HCT116 (cell line): ENCODE data around the gene SLC10A7. TPM values are rescaled to one million over a fixed set of nuclear protein-coding genes. Genes with fewer than 3 reads are reported as not detected.

Experiments
- ATAC-seq: fragments of 200-7000 bp; cut with Tn5 transposase; 2 replicates; pipeline ENCODE4 v1.9.1; 2020; ENCODE audit warnings: mild to moderate bottlenecking, moderate library complexity
- BruUV-seq: library from RNA; stranded (reverse); fragments of 400-500 nt; replicated peaks from 2 replicates; lab custom pipeline; 2021; lab: Mats Ljungman, UMichigan
- CTCF ChIA-PET: fragments of 300-600 bp; sonication (Branson Sonifier 250); formaldehyde crosslinking; loops from one replicate; lab custom pipeline; 2021; ENCODE audit warnings: antibody characterized with exemption; lab: Charles Lee
- POLR2A ChIA-PET: fragments of 300-600, 350-600 bp; sonication (Branson Sonifier 250); formaldehyde crosslinking; loops from one replicate; lab custom pipeline; 2021; ENCODE audit warnings: antibody characterized with exemption; lab: Charles Lee
- RAD21 ChIA-PET, 2 experiments: fragments of 300-600 bp; sonication (Branson Sonifier 250); formaldehyde crosslinking; loops; one replicate each; lab custom pipeline; 2023; ENCODE audit warnings: low total read pairs in 2 of 2; ENCODE audit not compliant: uncharacterized antibody in 2 of 2, unreplicated experiment in 2 of 2, low non-redundant PET in 1 of 2; lab: Charles Lee
- DNase-seq: peaks from one replicate; pipeline ENCODE4 v3.0.0-alpha.2; 2010; ENCODE audit warnings: low read depth, low spot score
- H2AFZ ChIP-seq: fragments of 200-600 bp; shearing (Covaris generic), sonication (generic); 2 replicates; pipeline ENCODE4 v1.6.1; 2017; ENCODE audit warnings: low read depth, mixed run types, mixed read lengths, antibody characterized with exemption, low read length; ENCODE audit not compliant: poor library complexity, severe bottlenecking
- H3K27ac ChIP-seq: 2 replicates; pipeline ENCODE4 v1.5.1; 2012; ENCODE audit warnings: low read depth, low read length
- H3K27me3 ChIP-seq: fragments of 200-600 bp; sonication (generic); 2 replicates; pipeline ENCODE4 v1.6.1; 2016; ENCODE audit warnings: mixed run types, low read length, mixed read lengths; ENCODE audit not compliant: insufficient read depth
- H3K36me3 ChIP-seq, 2 experiments: fragments of 200-500 bp in 1 of 2; fragments of 200-600 bp in 1 of 2; sonication (Bioruptor generic) in 1 of 2; sonication (generic) in 1 of 2; 2 replicates each; pipeline versions ENCODE4 v1.5.1 to v1.6.1; 2014 to 2016; ENCODE audit warnings: low read length in 2 of 2, inconsistent platforms in 1 of 2, mixed read lengths in 1 of 2, mixed run types in 1 of 2; ENCODE audit not compliant: insufficient read depth in 2 of 2, control insufficient read depth in 1 of 2
- H3K4me1 ChIP-seq, 2 experiments: fragments of 200-600 bp in 1 of 2; sonication (generic) in 1 of 2; 2 replicates each; pipeline versions ENCODE4 v1.5.1 to v1.6.1; 2012 to 2017; ENCODE audit warnings: low read length in 2 of 2, inconsistent platforms in 1 of 2, mild to moderate bottlenecking in 1 of 2, mixed read lengths in 1 of 2, mixed run types in 1 of 2, moderate library complexity in 1 of 2; ENCODE audit not compliant: insufficient read depth in 2 of 2, control insufficient read depth in 1 of 2
- H3K4me2 ChIP-seq: fragments of 200-600 bp; sonication (generic); 2 replicates; pipeline ENCODE4 v1.6.1; 2017; ENCODE audit warnings: mixed run types, low read length, mixed read lengths
- H3K4me3 ChIP-seq, 2 experiments: fragments of 200-600 bp in 1 of 2; sonication (generic) in 1 of 2; replicated peaks in 1 of 2; 2 replicates each; pipeline ENCODE4 v1.5.1; 2011 to 2016; ENCODE audit warnings: low read length in 2 of 2, control low read depth in 1 of 2, low read depth in 1 of 2, mild to moderate bottlenecking in 1 of 2, mixed read lengths in 1 of 2, mixed run types in 1 of 2
- H3K79me2 ChIP-seq: fragments of 200-600 bp; sonication (generic); 2 replicates; pipeline ENCODE4 v1.6.1; 2017; ENCODE audit warnings: mild to moderate bottlenecking, mixed run types, low read length, moderate library complexity, mixed read lengths; ENCODE audit not compliant: insufficient read depth
- H3K9ac ChIP-seq: fragments of 200-600 bp; sonication (generic); 2 replicates; pipeline ENCODE4 v1.6.1; 2016; ENCODE audit warnings: low read length, mixed read lengths
- H3K9me2 ChIP-seq: fragments of 200-600 bp; sonication (generic), shearing (Covaris generic); 2 replicates; pipeline ENCODE4 v1.6.1; 2017; ENCODE audit warnings: mixed run types, mild to moderate bottlenecking, moderate library complexity; ENCODE audit not compliant: insufficient read depth
- H3K9me3 ChIP-seq, 2 experiments: fragments of 200-500 bp in 1 of 2; fragments of 200-600 bp in 1 of 2; sonication (Bioruptor generic) in 1 of 2; sonication (generic) in 1 of 2; 2 replicates each; pipeline ENCODE4 v1.6.1; 2014 to 2017; ENCODE audit warnings: low read length in 2 of 2, mixed read lengths in 2 of 2, inconsistent platforms in 1 of 2, low read depth in 1 of 2, mild to moderate bottlenecking in 1 of 2, mixed run types in 1 of 2, moderate library complexity in 1 of 2; ENCODE audit not compliant: control insufficient read depth in 1 of 2, insufficient read depth in 1 of 2
- H4K20me1 ChIP-seq: fragments of 200-600 bp; sonication (generic), shearing (Covaris generic); 2 replicates; pipeline ENCODE4 v1.6.1; 2017; ENCODE audit warnings: mixed run types, mild to moderate bottlenecking, moderate library complexity; ENCODE audit not compliant: insufficient read depth
- CBX3 ChIP-seq: IDR thresholded peaks from 2 replicates; pipeline ENCODE4 v1.6.1; 2012; ENCODE audit warnings: low read depth
- CEBPB ChIP-seq: IDR thresholded peaks from 2 replicates; pipeline ENCODE4 v1.6.1; 2012; ENCODE audit warnings: low read depth
- EGR1 ChIP-seq: IDR thresholded peaks from 2 replicates; pipeline ENCODE4 v1.6.1; 2012; ENCODE audit warnings: low read depth
- ELF1 ChIP-seq: IDR thresholded peaks from 2 replicates; pipeline ENCODE4 v1.6.1; 2012; ENCODE audit warnings: low read depth, borderline replicate concordance
- EZH2phosphoT487 ChIP-seq: fragments of 200-600 bp; IDR thresholded peaks from 2 replicates; pipeline ENCODE4 v1.6.1; 2018; ENCODE audit warnings: antibody characterized with exemption, borderline replicate concordance
- FOSL1 ChIP-seq: IDR thresholded peaks from 2 replicates; pipeline ENCODE4 v1.6.1; 2012; ENCODE audit warnings: low read depth
- JUND ChIP-seq: IDR thresholded peaks from 2 replicates; pipeline ENCODE4 v1.6.1; 2012
- POLR2A ChIP-seq: IDR thresholded peaks from 2 replicates; pipeline ENCODE4 v1.7.0; 2011; ENCODE audit warnings: borderline replicate concordance; ENCODE audit not compliant: insufficient read depth, insufficient read length; ENCODE audit errors: extremely low read depth
- POLR2AphosphoS5 ChIP-seq: IDR thresholded peaks from 2 replicates; pipeline ENCODE4 v1.6.1; 2011; ENCODE audit warnings: mild to moderate bottlenecking, low read depth, low read length, moderate library complexity
- RAD21 ChIP-seq: IDR thresholded peaks from 2 replicates; pipeline ENCODE4 v1.6.1; 2012; ENCODE audit warnings: low read depth, mild to moderate bottlenecking
- SIN3A ChIP-seq: IDR thresholded peaks from 2 replicates; pipeline ENCODE4 v1.6.1; 2012; ENCODE audit warnings: low read depth
- TCF7L2 ChIP-seq: IDR thresholded peaks from 2 replicates; pipeline ENCODE4 v1.7.0; 2011; ENCODE audit warnings: borderline replicate concordance, inconsistent platforms; ENCODE audit not compliant: insufficient read depth, insufficient read length; ENCODE audit errors: extremely low read depth
- YY1 ChIP-seq: IDR thresholded peaks from 2 replicates; pipeline ENCODE4 v1.6.1; 2011; ENCODE audit warnings: low read length, low read depth, moderate library complexity, mild to moderate bottlenecking; ENCODE audit not compliant: insufficient replicate concordance; ENCODE audit errors: extremely low read depth
- ZFX ChIP-seq: fragments of 450-650 bp; IDR thresholded peaks from 2 replicates; pipeline ENCODE4 v1.6.1; 2017
- ZNF274 ChIP-seq: fragments of 200-500 bp; sonication (Bioruptor generic); IDR thresholded peaks from 2 replicates; pipeline ENCODE4 v1.6.1; 2014; ENCODE audit warnings: mild to moderate bottlenecking, low read depth, low read length, inconsistent platforms
- intact Hi-C: fragments of 100-400 bp; cut with micrococcal nuclease; formaldehyde crosslinking; loops from 2 replicates; pipeline ENCODE4 v1.10.0; 2022
- total RNA-seq: library from RNA; stranded (reverse); gene quantifications from one replicate; pipeline ENCODE4 v1.2.1, GENCODE V29; 2021; ENCODE audit not compliant: unreplicated experiment
- TF ChIP-seq, protein P1 (sequence below), 3 experiments: fragments of 200-600 bp in 1 of 3; sonication (generic) in 1 of 3; IDR thresholded peaks in 2 of 3; conservative IDR thresholded peaks in 1 of 3; 2 replicates each; pipeline ENCODE4 v1.5.1; 2012 to 2017; ENCODE audit warnings: low read depth in 2 of 3, low read length in 2 of 3, antibody characterized with exemption in 1 of 3, borderline replicate concordance in 1 of 3, control low read depth in 1 of 3, mild to moderate bottlenecking in 1 of 3, mixed read lengths in 1 of 3, mixed run types in 1 of 3, moderate library complexity in 1 of 3; ENCODE audit not compliant: insufficient read depth in 1 of 3
- TF ChIP-seq, protein P2 (sequence below): IDR thresholded peaks from 2 replicates; pipeline ENCODE4 v1.6.1; 2011; ENCODE audit warnings: mild to moderate bottlenecking, low read length, moderate library complexity; ENCODE audit not compliant: insufficient replicate concordance; ENCODE audit errors: extremely low read depth
- TF ChIP-seq, protein P3 (sequence below): IDR thresholded peaks from 2 replicates; pipeline ENCODE4 v1.6.1; 2012

The SLC10A7 gene
- total RNA-seq, 1 experiment from 2014 or later = 5.5 TPM

DNA sequence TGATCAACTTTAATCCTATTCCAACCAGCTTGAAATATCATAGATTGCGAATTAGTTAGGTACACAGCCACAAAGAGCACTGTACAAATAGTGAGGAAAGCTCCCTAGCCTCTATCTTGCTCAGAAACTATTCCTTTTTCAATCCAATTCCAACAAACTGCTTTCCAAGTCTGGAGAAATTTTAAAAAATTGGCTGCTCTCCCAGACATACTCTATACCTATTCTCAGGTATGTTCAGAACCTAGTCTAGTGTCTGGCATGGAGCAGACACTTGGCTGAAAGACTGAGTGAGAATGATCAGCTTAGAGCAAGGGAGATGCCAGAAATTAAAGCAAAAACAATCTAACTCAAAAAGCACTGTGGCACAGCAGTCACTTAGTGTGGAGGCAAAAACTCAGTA, 105.9 kb downstream of the SLC10A7 start (continued):
- TF ChIP-seq, protein P1, sequence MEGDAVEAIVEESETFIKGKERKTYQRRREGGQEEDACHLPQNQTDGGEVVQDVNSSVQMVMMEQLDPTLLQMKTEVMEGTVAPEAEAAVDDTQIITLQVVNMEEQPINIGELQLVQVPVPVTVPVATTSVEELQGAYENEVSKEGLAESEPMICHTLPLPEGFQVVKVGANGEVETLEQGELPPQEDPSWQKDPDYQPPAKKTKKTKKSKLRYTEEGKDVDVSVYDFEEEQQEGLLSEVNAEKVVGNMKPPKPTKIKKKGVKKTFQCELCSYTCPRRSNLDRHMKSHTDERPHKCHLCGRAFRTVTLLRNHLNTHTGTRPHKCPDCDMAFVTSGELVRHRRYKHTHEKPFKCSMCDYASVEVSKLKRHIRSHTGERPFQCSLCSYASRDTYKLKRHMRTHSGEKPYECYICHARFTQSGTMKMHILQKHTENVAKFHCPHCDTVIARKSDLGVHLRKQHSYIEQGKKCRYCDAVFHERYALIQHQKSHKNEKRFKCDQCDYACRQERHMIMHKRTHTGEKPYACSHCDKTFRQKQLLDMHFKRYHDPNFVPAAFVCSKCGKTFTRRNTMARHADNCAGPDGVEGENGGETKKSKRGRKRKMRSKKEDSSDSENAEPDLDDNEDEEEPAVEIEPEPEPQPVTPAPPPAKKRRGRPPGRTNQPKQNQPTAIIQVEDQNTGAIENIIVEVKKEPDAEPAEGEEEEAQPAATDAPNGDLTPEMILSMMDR (IDR thresholded peaks at IDR 0.05 in 2 of 3, conservative IDR thresholded peaks at IDR 0.05 in 1 of 3; ENCODE audit: borderline replicate concordance in 1 of 3, insufficient read depth in 1 of 3, low read depth in 2 of 3, low read length in 2 of 3) = no peak
- TF ChIP-seq FOSL1 = no peak
- no peak for TF ChIP-seq YY1
- TF ChIP-seq, protein P2, sequence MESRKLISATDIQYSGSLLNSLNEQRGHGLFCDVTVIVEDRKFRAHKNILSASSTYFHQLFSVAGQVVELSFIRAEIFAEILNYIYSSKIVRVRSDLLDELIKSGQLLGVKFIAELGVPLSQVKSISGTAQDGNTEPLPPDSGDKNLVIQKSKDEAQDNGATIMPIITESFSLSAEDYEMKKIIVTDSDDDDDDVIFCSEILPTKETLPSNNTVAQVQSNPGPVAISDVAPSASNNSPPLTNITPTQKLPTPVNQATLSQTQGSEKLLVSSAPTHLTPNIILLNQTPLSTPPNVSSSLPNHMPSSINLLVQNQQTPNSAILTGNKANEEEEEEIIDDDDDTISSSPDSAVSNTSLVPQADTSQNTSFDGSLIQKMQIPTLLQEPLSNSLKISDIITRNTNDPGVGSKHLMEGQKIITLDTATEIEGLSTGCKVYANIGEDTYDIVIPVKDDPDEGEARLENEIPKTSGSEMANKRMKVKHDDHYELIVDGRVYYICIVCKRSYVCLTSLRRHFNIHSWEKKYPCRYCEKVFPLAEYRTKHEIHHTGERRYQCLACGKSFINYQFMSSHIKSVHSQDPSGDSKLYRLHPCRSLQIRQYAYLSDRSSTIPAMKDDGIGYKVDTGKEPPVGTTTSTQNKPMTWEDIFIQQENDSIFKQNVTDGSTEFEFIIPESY = no peak
- TF ChIP-seq, protein P3, sequence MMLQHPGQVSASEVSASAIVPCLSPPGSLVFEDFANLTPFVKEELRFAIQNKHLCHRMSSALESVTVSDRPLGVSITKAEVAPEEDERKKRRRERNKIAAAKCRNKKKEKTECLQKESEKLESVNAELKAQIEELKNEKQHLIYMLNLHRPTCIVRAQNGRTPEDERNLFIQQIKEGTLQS = no peak
- TF ChIP-seq JUND = no peak

DNA sequence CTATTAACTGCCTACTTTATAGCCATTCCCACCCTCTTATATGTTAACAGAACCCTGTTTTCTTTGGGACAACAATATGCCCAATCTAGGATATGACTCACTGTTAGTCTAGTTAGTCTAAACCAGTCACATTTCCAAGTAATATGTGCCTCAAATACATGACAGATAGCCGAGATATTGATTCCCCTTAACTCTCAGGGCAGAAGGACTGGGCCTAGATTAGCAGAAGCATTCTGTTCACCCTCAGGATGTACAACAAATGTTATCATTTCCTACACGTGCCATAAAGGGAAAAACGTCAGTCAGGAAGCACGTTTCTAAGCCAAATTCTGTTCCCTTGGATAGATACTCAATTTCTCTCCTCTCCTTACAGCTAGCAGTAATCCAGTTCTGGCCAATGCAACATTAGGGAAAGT, 114.1 kb downstream of the SLC10A7 start:
- Histone ChIP-seq H3K9ac (no peak overlapping the region), H3K27ac (no peak overlapping the region), H3K4me3 (no peak overlapping the region), H2AFZ (no peak overlapping the region), H3K9me3 (no peaks in the 10 kb centered on the region), H3K36me3 (no peaks in the 10 kb centered on the region), H3K9me2 (no peaks in the 10 kb centered on the region), H4K20me1 (no peaks in the 10 kb centered on the region), H3K79me2 (no peaks in the 10 kb centered on the region), H3K27me3 (no peaks in the 10 kb centered on the region), H3K4me2 (no peak overlapping the region), H3K4me1 (no peaks in the 10 kb centered on the region)
- ATAC-seq (no peak), DNase-seq (no peak)
- intact Hi-C loops = no loop called here
- CTCF ChIA-PET = no interaction called here
- no TSS peak for BruUV-seq
- POLR2A ChIA-PET = no interaction called here
- RAD21 ChIA-PET = no interaction called here
- TF ChIP-seq, protein P1 (IDR thresholded peaks at IDR 0.05 in 2 of 3, conservative IDR thresholded peaks at IDR 0.05 in 1 of 3; ENCODE audit: borderline replicate concordance in 1 of 3, insufficient read depth in 1 of 3, low read depth in 2 of 3, low read length in 2 of 3) = no peak
- no peak for TF ChIP-seq FOSL1
- no peak for TF ChIP-seq ZFX
- TF ChIP-seq SIN3A = no peak
- TF ChIP-seq CBX3 = no peak
- no peak for TF ChIP-seq POLR2AphosphoS5
- TF ChIP-seq TCF7L2 = no peak
- no peak for TF ChIP-seq ELF1
- no peak for TF ChIP-seq CEBPB
- TF ChIP-seq, protein P3 = no peak
- TF ChIP-seq EZH2phosphoT487 = no peak
- no peak for TF ChIP-seq RAD21
- TF ChIP-seq EGR1 = no peak
- TF ChIP-seq JUND = no peak
- TF ChIP-seq ZNF274 = no peak
- no peak for TF ChIP-seq POLR2A
